Stimulated activated CD8-positive, alpha-beta memory T cell treated with anti-CD3 and anti-CD28 coated beads, Interleukin-12 subunit alpha, Interleukin-12 subunit beta, amount 100 ng/mL, for 1 hour (primary cell): ENCODE measurements around the gene HES4.
"Not testable (repeated sequence)": the region's sequence is repeated elsewhere in the genome, so short reads cannot be mapped to it uniquely, and the experiment has no call there.

Source experiments
- DNase-seq: peaks from one replicate; pipeline ENCODE4 v3.0.0-alpha.2; 2020; ENCODE audit warnings: low read depth

Gene HES4

DNA sequence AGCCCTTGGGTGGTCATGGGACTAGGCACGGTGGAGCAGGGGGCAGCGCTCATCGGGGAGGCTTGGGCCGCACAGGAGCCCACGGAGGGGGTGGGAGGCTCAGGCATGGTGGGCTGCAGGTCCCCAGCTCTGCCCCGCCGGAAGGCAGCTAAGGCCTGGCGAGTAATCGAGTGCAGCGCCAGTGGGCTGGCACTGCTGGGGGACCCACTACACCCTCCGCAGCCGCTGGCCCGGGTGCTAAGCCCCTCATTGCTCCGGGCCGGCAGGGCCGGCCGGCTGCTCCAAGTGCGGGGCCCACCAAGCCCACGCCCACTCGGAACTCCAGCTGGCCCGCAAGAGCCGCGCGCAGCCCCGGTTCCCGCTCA is 18.4 kb upstream of the HES4 start:
- not testable (repeated sequence) for DNase-seq

DNA sequence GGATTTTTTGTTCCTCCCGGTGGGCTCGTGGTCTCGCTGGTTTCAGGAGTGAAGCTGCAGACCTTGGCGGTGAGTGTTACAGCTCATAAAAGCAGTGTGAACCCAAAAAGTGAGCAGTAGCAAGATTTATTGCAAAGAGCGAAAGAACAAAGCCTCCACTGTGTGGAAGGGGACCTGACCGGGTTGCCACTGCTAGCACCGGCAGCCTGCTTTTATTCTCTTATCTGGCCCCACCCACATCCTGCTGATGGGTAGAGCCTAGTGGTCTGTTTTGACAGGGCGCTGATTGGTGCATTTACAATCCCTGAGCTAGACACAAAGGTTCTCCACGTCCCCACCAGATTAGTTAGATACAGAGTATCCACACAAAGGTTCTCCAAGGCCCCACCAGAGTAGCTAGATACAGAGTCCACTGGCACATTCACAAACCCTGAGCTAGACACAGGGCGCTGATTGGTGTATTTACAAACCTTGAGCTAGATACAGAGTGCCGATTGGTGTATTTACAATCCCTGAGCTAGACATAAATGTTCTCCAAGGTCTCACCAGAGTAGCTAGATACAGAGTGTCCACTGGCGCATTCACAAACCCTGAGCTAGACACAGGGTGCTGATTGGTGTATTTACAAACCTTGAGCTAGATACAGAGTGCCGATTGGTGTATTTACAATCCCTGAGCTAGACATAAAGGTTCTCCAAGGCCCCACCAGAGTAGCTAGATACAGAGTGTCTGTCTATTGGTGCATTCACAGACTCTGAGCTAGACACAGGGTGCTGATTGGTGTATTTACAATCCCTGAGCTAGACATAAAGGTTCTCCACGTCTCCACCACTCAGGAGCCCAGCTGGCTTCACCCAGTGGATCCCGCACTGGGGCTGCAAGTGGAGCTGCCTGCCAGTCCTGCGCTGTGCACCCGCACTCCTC is 17.8 kb upstream of the HES4 start:
- not testable (repeated sequence) for DNase-seq

DNA sequence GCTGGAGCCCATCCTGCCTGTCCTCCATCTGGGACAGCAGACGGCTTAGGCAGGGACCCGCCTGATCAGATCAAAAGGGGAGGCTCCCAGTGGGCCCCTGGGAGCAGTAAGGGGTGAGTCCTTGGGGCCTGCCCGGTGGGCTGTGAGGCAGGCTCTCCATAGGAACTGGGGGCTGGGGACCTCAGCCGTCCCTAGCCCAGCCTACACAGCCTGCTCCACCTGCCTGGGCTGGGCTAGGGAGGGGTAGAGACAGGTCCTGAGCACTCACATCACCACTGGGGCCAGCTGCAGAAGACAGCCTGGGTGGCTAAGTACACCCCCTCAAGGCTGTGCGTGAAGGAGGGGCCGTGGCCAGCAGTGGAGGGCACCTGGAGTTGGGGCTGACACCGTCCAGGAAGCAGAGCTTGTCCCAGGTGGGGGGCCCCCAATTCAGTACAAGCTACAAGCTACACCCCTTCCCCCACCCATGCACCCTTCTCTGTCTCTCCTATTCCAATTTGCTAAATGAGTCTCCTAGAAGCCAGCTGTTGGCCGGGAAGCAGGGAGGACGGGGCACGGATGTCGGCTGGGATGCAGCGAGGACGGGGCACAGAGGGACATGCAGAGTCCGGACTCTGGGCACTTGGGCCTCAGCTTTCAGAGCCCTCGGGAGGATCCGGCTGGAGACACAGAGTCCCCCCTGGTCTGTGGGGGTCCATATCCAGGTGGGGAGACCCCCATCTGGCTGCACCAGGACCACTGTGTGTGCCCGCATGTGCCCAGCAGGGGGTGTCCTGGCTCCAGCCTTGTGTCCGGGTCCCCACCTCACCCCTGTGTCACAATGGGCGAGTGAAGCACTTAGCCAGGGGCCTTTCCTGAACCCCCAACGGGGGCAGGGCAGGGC is 15.1 kb upstream of the HES4 start:
- no peak for DNase-seq

DNA sequence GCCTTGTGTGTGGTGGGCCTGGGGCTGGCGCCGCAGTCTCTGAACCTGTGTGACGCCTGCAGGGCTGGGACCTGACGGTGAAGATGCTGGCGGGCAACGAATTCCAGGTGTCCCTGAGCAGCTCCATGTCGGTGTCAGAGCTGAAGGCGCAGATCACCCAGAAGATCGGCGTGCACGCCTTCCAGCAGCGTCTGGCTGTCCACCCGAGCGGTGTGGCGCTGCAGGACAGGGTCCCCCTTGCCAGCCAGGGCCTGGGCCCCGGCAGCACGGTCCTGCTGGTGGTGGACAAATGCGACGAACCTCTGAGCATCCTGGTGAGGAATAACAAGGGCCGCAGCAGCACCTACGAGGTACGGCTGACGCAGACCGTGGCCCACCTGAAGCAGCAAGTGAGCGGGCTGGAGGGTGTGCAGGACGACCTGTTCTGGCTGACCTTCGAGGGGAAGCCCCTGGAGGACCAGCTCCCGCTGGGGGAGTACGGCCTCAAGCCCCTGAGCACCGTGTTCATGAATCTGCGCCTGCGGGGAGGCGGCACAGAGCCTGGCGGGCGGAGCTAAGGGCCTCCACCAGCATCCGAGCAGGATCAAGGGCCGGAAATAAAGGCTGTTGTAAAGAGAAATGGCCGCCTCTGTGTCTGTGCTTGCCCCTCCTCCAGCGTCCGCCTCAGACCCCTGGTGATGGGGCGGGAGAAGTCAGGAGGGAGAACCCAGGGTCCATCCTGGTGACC is 14.2 kb upstream of the HES4 start:
- no peak for DNase-seq

DNA sequence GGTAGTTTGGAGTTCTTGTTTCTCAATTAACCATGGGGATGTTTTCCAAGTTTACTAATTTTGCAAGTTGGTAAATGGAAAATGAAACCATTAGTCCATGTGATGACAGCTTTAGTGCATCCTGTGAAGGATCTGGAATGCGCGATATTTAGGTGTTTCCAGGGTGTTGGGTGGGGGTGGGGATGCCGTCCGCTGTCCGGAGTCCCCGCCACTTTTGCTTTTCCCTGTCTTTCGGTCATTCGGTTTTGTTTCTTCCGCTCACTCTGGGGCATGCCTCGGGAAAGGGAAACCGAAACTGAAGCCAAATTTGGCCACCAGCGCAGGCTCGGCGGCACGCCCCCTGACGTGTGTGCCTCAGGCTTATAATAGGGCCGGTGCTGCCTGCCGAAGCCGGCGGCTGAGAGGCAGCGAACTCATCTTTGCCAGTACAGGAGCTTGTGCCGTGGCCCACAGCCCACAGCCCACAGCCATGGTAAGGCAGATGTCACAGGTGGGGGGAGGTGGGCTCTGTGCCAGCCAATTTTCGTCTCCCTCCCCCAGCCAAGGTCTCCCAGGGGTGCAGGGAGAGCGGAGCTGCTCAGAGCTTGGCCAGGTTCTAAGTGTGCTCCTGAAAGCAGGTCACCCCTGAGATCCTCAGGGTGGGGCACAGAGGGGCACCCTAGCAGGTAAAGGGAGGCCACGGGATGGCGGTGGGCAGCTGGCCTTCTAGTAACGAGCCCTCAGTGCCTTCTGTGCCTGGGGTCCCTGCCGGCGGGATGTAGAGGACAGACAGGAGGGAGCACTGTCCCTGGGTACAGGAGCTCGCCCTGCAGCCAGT is 13.4 kb upstream of the HES4 start, which contains the start of gene ISG15:
ISG15 (plus strand) TSS at position 393 of the 817 bp plus-strand sequence; CDS start at position 470, 77 bp downstream.
- DNase-seq: peak; percentile 87

DNA sequence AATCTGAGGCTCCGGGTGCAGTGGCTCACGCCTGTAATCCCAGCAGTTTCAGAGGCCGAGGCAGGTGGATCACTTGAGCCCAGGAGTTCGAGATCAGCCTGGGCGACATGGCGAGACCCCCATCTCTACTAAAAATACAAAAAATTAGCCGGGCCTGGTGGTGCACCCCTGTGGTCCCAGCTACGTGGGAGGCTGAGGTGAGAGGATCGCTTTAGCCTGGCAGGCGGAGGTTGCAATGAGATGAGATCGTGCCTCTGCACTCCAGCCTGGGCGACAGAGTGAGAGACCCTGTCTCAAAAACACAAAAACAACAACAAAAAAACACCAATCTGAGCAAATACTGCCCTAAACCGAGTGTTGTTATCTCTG is 12.8 kb upstream of the HES4 start:
- not testable (repeated sequence) for DNase-seq

DNA sequence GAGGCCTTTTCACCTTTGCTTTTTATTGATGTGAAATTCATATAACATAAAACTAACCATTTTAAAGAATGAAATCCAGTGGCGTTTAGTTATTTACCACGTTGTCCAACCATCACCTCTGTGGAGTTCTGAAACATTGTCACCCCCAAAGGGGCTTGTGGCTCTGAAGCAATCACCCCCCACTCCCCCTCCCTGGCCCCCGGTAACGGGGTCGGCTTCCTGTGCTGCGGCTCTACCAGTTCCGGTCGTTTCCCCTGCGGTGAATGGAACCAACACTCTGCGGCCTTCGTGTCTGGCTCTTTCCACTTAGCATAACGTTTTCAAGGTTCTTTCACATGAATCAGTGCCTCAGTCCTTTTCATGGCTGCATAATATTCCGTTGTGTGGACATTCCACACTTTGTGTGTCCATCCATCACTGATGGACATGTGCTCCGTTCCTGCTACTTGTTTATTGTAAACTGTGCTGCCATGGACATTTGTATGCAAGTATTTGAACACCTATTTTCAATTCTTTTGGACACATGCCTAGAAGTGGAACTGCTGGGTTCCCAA is 11.6 kb upstream of the HES4 start:
- DNase-seq: no peak

DNA sequence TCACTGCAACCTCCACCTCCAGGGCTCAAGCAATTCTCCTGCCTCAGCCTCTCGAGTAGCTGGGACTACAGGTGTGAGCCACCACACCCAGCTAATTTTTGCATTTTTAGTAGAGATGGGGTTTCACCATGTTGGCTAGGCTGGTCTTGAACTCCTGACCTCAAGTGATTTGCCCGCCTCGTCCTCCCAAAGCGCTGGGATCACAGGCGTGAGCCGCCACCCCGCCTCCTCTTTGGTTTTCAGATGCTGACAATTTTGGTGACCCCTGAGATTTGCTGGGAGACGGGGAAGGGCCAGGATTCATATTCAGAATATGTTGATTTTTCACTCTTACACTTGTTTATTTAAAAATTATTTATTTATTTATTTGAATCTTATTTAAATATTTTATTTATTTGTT is 10.2 kb upstream of the HES4 start:
- not testable (repeated sequence) for DNase-seq

DNA sequence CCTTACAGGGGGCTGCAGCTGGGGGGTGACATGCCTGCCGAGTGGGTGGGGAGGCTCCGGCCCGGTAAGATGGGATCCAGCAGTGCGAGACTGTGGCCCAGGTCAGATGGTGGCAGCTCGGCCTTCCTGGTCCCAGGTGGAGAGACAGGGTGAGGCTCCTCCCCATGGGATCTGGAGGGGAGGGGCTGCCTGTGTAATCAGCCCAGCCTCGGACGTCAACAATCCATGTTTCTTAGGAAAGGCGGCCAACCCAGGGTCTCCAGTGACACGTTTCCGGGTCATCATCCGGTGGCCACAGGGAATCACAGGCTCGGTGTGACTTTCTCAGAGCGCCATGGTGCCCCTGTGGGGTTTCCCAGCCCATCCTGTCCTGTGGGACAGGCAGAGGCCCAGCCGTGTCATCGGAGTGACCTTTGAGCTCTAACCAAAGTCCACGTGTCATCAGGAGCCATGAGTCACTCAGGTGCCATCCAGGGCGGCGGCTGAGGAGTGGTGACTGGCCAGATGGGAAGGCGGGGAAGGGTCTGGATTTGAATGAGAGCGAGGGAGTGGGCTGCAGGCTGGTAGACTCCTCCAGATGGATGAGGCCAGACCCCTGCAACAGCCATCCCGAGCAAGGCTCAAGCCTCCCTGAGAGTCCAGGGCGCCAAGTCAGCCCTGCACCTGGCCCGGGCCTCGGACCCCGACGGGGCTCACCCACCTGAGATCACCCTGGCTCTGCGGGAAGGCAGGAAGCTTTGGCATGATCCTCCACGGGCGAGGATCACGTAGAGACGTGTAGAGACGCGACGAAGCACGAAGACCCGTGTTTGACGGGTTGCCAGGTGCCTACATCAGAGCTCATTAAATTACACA is 6.6 kb upstream of the HES4 start:
- no peak for DNase-seq

DNA sequence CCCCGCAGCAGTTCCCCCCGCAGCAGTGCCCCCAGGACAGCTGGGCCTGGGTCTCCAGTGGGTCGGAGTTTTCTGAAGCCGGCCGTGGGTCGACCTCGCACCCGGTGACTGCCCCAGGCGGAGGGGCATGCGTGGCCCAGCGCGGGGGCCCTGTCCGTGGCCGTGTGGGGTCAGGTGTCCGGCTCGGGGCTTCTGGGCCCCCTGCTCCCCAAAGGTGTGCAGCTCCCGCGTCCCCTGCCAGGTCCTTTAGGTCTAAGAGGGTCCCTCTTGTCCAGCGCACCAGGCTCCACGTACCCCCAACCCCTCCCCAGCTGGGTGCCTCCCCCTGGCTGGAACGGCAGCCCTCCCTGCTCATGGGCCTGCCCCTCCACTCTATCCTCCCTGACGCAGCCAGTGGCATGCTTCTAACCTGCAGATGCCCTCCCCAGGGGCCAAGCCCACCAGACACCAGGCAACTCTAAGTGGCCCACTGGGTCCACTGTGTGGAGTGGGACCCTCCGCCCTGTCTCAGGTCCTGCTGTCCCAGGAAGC is 5.9 kb upstream of the HES4 start:
- DNase-seq: no peak

DNA sequence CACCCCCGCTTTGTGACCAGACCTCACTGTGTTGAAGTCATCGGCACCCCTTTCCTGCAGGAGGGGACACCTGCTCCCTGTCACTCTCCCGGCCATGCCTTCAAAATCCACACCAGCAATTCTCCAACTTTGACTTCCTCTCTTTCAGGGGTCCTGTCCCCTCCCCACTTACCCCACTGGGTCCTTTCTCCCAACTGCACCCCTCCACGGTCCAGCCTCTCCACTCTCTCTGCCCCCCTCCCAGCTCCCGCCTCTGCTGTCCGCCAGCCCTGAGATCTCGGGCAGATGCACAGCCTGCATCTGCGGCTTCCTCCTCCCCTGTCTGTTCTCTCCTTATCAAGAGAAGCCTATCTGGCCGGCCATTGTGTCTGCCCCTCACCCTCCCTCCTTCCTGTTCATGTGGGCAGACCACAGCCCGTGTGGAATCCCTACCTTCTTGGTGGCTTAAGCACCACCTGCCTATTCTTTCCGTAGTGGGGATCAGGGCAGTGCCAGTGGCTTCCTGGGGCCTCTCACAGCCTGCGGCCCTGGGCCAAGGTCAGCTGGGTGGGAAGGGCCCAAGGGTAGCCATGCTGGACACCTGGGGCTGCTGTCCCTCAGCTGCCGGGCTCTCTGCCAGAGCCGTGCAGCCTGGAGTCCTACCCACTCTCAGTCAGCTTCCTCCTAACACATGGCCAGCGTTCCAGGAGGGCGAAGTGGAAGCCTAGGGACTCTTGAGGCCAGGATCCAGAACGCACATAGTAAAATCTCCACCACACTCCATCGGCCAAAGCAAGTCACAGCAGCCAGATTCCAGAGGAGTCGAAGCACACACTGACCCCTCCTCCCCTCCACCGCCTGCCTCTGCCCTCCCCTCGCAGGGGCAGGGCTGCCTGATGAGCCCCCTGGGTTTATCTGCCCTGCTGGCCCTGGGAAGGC is 5.1 kb upstream of the HES4 start:
- no peak for DNase-seq

DNA sequence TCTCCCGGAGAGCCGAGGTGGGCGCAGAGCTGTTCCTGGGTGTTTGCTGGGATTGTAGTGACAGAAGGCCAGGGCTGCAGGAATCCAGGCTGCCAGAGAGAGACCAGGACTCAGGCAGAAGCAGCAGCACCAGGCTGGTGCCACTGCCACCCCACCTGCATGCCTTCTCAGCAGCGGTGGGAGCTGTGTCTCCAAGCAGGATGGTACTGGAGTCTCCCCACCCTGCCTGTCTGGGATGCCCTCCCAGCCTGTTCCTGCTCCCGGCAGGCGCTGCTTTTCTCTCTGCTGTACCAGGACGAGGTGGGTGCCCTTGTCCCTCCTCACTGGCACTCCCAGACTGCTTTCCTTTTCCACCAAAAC is 4.5 kb upstream of the HES4 start:
- DNase-seq: no peak

DNA sequence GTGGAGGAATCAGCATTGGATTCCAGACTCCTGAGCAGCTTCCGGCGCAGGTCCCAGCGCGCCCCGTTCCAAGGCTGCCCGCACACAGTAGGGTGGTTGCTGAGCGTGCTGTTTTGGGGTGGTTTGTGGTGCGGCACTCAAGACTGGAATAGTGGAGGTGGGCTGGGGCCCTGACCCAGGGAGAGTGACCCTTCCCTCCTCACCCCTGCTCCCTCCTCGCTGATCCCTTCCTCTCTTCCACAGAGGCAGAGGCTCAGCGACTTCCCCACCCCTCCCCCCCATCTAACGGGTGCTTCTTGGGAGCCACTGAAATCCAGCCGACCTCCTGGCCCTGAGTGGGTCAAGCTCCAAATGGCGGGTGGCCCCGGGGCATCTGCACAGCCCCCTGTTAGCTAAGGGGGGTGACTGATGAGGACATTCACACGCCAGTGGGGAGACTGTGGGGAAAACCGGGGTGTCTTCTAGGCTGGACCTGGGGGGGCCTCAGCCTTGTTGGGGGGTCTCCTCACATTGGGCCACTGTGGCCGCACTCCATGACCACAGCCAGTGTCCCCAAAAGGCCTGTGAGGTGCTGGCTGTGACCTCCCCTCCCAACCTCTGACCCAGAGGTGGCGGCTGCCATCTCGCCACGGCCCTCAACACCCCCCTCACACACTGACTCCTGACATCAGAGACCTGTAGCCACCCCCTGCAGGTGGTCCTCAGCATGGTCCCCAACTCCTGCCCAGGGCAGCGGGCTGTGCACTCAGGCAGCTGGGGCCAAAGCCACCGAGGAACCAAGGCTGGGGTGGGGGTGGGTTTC is 3.9 kb upstream of the HES4 start:
- DNase-seq: no peak

DNA sequence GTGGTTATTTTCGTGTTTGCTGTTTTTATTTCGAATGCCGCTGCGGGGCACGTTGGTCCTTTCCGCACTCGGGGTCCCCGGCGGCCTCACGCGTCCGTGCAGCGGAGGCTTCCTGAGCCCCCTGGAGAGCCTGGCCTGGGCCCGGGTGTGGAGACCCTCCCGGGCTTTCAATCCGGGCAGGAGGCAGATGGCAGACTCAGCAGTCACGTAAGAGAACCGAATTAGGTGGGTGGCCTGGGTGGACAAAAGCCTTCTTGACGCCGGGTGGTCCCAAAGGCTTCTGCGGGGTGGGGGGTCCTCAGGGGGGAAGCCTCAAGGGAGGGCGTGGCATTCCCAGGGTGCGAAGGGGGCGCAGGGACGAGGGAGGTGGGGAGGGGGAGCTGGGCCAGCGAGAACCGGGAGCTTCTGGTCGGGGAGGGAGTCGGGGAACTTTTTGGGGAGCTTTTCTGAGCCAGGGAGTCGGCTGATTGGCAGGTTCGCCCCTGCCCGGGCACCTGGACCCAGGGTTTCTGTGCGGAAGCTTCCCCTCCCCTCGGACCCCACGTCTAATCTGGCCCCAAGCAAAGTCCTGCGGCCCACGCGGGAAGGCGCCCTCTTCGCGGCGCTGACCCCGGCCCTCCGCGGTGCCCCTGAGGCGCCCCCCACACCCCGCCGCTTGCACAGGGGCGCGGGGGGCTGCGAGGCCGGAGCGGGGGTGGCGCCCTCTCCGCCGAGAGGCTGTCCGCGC is 1.3 kb upstream of the HES4 start:
- DNase-seq: no peak

DNA sequence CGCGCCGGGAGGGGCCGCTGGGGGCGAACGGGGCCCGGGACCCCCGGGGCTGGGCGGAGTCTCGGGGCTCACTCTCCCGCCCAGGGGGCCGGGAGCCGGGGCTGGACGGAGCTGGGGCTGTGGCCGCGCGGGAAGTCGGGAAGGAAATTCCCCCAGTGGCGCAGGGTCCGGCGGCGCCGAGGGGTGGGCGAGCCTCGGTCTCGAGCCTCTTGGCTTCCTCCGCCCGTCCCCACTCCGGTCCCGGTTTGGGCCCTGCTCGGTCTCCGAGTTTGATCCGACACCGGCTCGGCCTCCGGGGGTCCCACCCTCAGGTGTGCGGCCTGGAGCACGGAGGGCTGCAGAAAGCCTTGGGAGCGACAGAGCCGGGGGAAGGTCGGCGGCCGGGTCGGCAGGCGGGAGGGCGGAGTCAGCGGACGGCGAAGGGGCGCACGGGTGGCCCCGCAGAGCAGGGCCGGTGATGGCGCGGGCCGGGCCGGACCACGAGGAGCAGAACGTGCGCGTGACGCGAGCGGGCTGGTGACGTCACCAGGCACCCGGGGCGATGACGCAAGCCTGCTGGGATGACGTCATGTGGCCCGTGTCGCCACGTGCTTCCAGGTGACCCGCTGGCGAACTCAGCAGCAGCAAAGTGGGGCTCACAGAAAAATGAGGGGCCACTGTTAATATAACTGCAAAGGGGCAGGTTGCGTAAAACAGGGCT is 610 bp upstream of the HES4 start:
- DNase-seq: no peak

DNA sequence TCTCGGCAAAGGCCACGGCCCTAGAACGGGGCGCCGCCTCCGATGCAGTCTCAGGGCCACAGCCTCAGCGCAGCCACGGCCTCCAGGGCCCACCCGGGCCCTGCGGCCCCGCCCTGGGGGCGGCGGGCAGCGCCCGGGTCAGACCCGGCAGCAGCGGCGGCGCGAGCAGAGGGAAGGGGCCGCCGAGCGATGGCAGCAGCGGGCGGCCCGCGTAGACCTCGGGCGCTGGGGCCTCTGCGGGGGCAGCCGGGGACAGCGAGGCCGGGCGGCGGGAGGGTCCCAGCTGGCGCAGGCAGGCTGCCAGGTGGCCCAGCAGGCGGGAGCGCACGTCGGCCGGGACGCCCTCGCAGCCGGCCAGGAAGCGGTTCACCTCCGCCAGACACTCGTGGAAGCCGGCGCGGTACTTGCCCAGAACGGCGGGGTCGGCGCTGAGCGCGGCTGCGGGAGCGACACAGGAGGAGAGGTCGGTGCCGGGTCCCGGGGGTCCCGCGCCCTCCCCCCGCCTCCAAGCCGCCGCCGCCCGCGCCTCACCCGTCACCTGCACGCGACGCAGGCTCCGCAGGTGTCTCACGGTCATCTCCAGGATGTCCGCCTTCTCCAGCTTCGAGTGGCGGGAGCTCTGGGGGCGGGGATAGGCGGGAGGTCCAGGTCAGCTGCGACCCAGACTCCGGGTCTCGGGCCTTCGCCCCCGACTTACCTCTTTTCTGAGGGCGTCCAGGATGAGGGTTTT is 737 bp downstream of the HES4 start:
- no peak for DNase-seq
